DND-41 (cell line): ENCODE data around the gene MYH15.

Source experiments
- EZH2 ChIP-seq: IDR thresholded peaks from 3 replicates; pipeline ENCODE4 v1.6.1; 2012; ENCODE audit warnings: borderline replicate concordance, low read depth, mild to moderate bottlenecking, moderate library complexity, low read length, inconsistent platforms; ENCODE audit not compliant: severe bottlenecking
- TF ChIP-seq, protein P1 (sequence below): IDR thresholded peaks from 2 replicates; pipeline ENCODE4 v1.5.1; 2012; ENCODE audit warnings: borderline replicate concordance, low read length, moderate library complexity, mild to moderate bottlenecking; ENCODE audit not compliant: poor library complexity, severe bottlenecking; ENCODE audit errors: extremely low read depth

DNA sequence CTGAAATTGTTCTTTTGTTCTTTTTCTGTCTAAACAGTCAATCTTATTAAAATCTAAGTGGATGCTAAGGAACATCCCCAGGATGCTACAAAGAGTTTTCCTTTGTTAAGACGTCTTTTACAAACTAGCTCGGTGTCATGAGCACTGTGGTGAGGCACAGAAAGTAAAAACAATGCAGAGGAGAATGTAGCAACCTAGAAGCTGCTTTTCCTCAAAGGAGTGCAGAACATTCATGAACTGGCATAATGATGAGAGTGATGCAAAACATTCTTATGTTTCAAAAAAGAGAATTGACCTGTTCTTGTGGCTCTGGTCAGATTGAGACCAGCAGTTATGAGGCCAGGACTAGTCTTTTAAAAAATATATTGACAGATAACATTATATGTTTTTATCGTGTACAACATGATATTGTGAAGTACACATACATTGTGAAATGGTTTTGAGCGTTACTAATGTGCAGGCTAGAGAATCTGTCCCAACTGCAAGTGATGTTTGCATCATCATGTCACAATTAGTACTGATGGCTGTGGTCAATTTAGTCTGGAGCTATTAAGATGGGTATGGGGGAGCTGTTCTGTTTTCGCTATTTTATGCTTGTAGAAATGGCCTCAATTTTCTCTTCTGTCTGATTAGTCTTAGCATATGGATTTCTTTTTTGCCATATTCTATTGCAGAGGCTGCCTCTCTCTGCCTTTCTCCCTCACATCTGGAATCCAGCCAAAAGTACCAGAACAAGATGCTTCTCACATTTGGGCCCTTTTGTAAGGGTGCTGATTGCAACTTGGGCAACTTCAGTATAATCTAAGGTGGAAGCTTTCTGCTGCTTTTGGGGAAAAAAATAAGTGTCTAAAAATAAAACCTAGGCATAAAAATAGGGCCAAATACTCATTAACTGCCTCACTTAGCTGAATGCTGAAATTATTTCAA is 163.8 kb downstream of the MYH15 start:
- TF ChIP-seq, protein P1, sequence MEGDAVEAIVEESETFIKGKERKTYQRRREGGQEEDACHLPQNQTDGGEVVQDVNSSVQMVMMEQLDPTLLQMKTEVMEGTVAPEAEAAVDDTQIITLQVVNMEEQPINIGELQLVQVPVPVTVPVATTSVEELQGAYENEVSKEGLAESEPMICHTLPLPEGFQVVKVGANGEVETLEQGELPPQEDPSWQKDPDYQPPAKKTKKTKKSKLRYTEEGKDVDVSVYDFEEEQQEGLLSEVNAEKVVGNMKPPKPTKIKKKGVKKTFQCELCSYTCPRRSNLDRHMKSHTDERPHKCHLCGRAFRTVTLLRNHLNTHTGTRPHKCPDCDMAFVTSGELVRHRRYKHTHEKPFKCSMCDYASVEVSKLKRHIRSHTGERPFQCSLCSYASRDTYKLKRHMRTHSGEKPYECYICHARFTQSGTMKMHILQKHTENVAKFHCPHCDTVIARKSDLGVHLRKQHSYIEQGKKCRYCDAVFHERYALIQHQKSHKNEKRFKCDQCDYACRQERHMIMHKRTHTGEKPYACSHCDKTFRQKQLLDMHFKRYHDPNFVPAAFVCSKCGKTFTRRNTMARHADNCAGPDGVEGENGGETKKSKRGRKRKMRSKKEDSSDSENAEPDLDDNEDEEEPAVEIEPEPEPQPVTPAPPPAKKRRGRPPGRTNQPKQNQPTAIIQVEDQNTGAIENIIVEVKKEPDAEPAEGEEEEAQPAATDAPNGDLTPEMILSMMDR = no peak
- TF ChIP-seq EZH2 = no peak
